Esophagus squamous epithelium (tissue), 4 donors: ENCODE measurements around the gene ARNT2.

ENCODE experiments used
- POLR2A ChIP-seq, 4 donors: fragments of 450-650 bp; IDR thresholded peaks; one replicate each; pipeline ENCODE4 v1.6.1; 2017; ENCODE audit warnings: antibody characterized with exemption in 4 of 4, mild to moderate bottlenecking in 4 of 4, moderate library complexity in 3 of 4
- TF ChIP-seq, protein P1 (sequence below), 6 experiments: fragments of 450-650 bp in 4 of 6; fragments of 200-600 bp in 2 of 6; sonication (generic) in 2 of 6; IDR thresholded peaks; one replicate each; pipeline ENCODE4 v1.5.1; 2016 to 2019; ENCODE audit warnings: antibody characterized with exemption in 6 of 6, mild to moderate bottlenecking in 4 of 6, moderate library complexity in 4 of 6

GRCh38 chr15:80419546-80419945, 15.4 kb downstream of the ARNT2 start:
- no peak for TF ChIP-seq POLR2A (IDR thresholded peaks at IDR 0.05)
- TF ChIP-seq, protein P1, sequence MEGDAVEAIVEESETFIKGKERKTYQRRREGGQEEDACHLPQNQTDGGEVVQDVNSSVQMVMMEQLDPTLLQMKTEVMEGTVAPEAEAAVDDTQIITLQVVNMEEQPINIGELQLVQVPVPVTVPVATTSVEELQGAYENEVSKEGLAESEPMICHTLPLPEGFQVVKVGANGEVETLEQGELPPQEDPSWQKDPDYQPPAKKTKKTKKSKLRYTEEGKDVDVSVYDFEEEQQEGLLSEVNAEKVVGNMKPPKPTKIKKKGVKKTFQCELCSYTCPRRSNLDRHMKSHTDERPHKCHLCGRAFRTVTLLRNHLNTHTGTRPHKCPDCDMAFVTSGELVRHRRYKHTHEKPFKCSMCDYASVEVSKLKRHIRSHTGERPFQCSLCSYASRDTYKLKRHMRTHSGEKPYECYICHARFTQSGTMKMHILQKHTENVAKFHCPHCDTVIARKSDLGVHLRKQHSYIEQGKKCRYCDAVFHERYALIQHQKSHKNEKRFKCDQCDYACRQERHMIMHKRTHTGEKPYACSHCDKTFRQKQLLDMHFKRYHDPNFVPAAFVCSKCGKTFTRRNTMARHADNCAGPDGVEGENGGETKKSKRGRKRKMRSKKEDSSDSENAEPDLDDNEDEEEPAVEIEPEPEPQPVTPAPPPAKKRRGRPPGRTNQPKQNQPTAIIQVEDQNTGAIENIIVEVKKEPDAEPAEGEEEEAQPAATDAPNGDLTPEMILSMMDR (IDR thresholded peaks at IDR 0.05), result no peak
